ENCODE measurements around the gene TOB1. TPM values are rescaled to one million over a fixed set of nuclear protein-coding genes. Genes with fewer than 3 reads are reported as not detected.

Gene TOB1, protein sequence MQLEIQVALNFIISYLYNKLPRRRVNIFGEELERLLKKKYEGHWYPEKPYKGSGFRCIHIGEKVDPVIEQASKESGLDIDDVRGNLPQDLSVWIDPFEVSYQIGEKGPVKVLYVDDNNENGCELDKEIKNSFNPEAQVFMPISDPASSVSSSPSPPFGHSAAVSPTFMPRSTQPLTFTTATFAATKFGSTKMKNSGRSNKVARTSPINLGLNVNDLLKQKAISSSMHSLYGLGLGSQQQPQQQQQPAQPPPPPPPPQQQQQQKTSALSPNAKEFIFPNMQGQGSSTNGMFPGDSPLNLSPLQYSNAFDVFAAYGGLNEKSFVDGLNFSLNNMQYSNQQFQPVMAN
- total RNA-seq (2022; extraction: Qiagen RNA extraction; ENCODE audit: low read depth) = 70.5 to 102 TPM (median 74.8 TPM) in 5 replicates

DNA sequence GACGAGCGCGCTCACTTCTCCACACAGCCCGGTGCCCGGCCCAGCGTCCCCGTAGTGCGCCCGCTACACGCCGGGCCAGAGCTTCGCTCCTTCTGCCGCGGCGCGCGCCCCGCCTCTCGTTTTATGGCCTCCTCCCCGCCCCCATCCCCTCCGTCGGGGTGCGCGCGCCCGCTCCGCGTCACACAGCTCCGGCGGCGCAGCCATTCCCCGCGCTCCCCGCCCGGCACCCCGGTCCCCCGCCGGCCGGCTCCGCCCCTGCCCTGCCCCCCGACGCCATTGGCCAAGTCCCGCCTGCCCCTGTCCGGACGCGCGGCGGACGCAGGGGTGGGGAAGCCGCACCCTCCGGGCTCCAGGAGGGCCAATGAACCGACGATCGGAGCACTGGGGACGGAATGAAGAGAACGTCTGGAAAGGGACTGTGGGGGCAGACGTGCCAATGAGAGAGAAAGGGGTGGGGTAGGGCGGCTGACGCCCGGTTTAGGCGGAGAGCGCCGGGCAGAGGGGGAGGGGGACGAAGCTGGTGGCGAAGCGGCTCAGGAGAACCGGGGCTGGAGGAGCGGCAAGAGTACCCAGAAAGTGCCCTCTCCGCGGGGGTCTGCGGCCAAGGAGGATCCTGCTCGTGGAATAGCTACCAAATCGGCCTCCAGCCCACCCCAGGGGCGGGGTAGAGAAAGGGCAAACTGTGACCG is at the start of gene TOB1:
Gene TOB1, minus strand, starts transcription at position 94 of the 689 bp plus-strand sequence. CDS start 2,337 bp downstream, outside the sequence.

GRCh38 chr17:50835301-50836234 is 30.6 kb downstream of the TOB1 start, which contains the start of gene WFIKKN2:
TSS of gene WFIKKN2 (plus strand) at chr17:50835586. CDS start at chr17:50835938, 352 bp downstream.

Other genes starting within 250 kb of the TOB1 start
- gene ABCC3, start 231.5 kb downstream of the TOB1 start, total RNA-seq (2022; extraction: Qiagen RNA extraction; ENCODE audit: low read depth) = 122 to 146 TPM (median 140 TPM) in 5 replicates
- 45.5 to 50.9 TPM (median 49.6 TPM) in 5 replicates for gene ANKRD40, start 158.4 kb downstream of the TOB1 start, total RNA-seq (2022; extraction: Qiagen RNA extraction; ENCODE audit: low read depth)
- gene LUC7L3, start 146.8 kb downstream of the TOB1 start, total RNA-seq (2022; extraction: Qiagen RNA extraction; ENCODE audit: low read depth) = 74.2 to 94.9 TPM (median 85.2 TPM) in 5 replicates
- gene ANKRD40CL, start 98.8 kb downstream of the TOB1 start, total RNA-seq (2022; extraction: Qiagen RNA extraction; ENCODE audit: low read depth) = not detected in 5 replicates
- gene WFIKKN2, start 30.8 kb downstream of the TOB1 start, total RNA-seq (2022; extraction: Qiagen RNA extraction; ENCODE audit: low read depth) = not detected in 5 replicates

All from A549 treated with DMSO at 1 μM for 4 hours (cell line).